ENCODE results near the gene ONECUT1.

The ONECUT1 gene

DNA sequence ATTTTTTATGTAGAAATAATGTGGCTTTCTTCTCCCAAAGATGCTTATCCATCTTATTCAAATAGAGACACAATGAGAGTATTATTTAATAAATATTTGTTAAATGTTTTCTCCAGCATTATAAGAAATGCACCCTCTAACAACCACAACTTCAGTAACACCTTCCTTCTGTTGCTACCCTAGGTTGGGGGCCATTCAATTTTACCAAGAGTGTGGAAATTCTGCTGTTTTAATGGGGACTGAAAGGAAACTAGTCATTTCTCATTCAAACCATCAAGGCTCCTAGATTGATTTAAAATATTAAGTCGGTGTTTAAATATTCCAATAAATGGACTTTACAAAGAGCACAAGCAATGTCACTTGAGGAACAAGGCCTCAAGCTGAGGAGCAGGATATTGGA lies 7.6 kb downstream of the ONECUT1 start:
- no peak for DNase-seq (ENCODE audit: low read depth)

DNA sequence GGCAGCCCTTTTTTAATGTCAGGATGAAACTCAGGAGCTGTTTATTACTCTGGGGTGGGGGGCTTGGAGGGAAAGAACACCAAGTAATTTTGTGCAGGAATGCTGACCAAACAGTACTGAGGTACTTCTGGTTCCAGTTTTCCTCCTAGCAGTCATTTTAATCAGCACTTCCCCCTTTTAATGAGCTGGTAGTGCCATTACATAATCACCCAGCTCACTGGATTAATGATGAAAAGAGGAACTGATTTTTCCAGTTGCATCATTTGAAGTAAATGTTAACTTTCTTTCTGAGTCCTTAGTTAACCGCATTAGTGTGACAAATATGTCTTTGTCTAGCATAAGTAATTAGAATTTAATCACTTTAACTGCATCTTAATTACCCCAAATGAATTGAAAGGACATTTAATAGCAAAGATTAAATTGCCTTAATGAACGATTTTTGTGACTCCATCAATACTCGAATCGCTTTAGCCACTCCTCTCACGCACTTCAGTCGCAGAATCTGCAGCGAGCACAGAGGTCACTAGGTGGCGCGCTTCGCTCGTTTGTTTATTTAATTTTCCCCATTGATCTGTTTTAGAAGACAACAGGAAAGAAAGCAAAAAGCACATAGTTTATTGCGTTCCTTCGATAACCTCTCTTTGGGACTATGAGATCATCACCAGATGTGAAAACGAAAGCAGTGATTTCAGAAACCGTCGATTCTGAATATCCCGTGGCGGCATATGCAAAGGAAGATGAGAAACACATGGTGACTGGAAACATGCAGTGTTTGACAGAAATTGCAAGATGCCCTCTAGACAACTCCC lies 9.8 kb downstream of the ONECUT1 start:
- peak; percentile 53 for DNase-seq (ENCODE audit: low read depth)

DNA sequence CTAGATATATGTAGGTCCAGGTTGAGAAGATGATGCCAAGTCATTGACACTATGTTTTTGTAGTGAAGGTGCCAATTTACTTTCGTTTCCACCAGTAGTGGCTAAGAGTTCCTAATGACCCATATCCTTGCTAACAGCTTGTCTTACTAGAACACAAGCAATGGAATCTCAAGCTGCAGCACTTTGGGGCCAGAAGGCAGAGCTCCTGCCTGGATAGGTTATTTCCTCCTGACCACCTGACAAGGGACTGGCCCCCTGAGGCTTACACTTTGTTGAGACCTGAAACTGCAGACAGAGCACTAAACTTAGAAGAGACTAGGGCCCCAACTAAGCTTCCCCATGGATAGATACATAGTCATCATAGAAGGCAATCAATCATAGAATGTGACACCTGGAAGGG lies 11.7 kb downstream of the ONECUT1 start:
- DNase-seq (ENCODE audit: low read depth): no peak

DNA sequence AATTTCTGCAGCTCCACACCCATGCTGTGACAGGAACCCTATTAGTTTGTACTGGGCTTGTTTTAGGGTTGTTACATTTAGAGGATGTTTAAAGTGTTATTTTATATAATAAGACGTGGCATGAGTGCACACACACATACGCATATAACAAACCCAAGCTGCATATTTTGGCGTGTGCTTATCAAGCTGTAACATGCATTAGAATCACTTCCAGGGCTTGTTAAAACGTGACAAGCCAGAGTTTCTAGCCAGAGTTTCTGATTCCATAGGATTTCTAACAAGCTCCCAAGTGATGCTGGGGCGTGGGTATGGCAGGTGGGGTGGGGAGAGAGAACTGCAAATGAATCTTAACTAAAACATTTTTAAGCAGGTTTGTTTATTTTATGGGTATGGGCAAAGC lies 17.4 kb downstream of the ONECUT1 start:
- no peak for DNase-seq (ENCODE audit: low read depth)

DNA sequence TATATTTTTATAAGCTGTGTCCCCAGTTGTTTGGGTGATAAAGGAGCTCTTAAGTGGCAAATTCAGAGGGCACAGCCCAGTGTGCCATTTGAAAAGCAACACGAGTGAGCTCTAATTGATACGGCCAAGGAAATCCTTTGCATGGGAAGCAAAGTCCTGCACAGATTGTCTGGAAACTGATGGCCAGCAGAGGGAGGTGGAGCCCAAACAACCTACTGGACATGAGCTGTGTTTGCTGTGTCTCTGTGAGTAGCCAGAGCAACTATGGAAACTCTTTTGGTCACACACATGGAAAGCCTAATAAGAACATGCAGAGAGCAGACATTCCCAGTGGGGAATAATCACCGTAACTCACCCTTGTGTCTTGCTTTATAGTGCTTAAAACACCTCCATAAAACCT lies 24.4 kb downstream of the ONECUT1 start:
- no peak for DNase-seq (ENCODE audit: low read depth)

DNA sequence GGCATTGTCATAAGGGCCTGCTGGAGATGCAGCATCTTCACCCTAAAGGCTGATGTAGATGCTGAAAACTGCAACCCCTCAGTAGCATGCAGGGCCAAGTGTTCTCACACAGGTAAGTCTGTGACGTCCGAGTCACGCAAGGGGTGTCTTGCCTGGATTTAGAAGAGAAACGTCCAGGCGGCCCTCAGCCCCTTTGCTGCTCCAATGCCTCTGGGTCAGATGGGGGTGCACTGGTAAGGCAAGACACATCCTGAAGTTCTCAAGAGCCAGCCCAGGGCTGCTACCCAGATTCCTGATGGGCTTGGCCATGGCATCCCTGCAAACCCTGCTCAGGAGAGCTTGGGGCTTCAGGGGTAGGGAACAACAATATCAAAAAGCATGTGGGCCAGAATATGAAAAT lies 25.4 kb downstream of the ONECUT1 start:
- no peak for DNase-seq (ENCODE audit: low read depth)

DNA sequence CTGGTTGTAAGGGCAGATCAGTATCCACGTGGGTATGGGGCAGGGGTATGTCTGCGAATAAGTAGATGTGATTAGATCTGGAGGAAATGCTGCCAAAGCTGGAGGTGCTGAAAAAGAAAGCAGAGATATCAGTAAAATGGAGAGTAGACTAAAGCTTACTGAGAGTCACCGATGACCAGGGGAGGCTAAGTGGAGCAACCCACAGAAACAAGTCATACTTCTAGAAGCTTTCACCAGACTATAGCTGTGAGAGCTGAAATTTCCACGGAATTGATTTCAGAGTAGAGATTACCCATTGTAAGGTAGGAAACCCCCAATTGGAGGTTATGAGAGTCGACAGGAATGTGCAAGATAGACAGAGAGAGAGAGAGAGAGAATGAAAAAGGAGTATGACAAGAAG lies 27.5 kb downstream of the ONECUT1 start:
- DNase-seq (ENCODE audit: low read depth): no peak

DNA sequence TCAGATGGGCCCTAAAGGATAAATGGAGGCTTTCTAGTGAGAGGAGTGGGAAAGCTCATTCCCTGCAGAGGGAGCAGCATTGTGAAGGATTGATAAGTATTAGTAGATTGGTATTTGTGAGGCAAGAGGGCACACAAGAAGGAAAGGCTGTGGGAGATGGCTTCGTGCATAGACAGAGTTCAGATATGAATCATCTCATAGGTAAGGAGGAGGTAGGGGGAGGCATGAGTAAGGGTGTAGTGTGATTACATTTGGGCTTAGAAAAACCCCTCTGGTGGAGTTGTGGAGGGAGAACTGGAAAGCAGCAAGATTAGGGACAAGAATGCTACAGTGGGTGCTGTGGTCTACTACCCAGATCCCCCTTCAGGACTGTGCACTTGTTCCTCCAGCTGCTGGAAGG lies 29.6 kb downstream of the ONECUT1 start:
- DNase-seq (ENCODE audit: low read depth): no peak

DNA sequence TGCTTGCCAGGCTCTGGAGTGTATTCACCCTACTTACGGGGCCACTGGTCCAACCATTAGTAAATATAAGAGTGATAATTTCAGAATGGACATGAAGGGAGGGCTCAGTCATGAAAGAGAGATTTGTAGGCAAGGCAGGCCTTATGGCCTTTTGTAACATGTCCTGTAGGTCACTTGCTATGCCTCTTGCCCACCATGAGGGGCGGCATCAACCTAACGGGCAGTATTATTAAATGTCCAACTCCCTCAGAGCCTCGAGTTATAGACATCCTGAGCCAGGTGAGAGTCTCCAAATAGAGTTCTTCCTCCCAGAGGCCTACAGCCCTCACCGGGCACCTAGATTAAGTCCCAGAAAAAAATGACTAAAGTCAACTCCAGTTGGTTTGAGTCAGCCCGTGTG lies 30.2 kb downstream of the ONECUT1 start:
- no peak for DNase-seq (ENCODE audit: low read depth)

DNA sequence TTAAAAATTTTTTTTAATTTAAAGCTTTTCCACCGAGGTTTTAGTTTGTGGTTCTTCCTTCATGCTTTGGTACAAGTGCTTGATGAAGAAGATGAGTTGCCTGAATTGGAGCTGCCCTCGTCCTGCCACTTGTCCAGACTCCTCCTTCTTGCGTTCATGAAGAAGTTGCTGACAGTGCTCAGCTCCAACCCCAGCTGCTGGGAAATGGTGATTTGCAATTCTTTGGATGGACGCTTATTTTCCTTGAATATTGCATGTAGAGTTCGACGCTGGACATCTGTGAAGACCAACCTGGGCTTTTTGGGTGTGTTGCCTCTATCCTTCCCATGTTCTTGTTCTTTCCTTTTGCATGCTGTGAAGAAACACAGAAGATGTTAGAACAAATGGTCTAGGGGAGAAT lies 32.6 kb downstream of the ONECUT1 start:
- no peak for DNase-seq (ENCODE audit: low read depth)

DNA sequence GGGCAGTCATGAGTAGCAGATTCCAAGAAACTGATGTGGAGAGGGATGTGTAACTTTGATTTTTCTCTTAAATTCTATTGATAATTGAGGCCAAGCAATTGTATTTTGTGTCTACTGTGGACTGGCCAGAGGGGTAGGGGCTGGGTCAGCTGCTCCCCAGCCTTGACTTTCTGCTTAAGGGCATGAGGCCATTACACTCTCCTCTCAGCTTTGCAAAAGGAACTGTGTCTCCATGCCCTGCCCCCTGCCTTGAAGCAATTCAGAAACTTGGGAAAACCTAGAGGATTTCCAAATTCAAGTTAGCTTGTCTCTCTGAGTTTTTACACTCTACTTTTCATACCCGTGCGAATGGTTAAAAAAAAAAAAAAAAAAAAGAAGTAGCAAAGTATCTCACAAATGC lies 38.6 kb downstream of the ONECUT1 start:
- no peak for DNase-seq (ENCODE audit: low read depth)

DNA sequence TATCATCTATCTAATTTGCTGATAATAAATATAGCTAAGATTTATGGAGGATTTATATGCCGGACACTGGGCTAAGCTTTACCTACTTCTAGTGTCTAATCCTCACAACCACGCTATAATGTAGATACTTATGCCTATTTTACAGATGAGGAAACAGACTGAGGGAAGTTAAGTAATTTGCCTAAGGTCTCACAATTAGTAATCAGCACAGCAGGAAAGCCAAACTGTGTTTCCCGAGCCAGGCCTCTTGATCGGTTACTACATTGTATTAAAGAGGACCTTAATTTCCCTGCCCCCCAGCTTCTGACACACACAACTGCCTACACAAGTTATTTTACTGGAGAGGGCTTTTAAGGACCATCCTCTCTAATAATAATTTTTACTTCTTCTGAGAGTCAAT lies 40.9 kb downstream of the ONECUT1 start:
- DNase-seq (ENCODE audit: low read depth): no peak

DNA sequence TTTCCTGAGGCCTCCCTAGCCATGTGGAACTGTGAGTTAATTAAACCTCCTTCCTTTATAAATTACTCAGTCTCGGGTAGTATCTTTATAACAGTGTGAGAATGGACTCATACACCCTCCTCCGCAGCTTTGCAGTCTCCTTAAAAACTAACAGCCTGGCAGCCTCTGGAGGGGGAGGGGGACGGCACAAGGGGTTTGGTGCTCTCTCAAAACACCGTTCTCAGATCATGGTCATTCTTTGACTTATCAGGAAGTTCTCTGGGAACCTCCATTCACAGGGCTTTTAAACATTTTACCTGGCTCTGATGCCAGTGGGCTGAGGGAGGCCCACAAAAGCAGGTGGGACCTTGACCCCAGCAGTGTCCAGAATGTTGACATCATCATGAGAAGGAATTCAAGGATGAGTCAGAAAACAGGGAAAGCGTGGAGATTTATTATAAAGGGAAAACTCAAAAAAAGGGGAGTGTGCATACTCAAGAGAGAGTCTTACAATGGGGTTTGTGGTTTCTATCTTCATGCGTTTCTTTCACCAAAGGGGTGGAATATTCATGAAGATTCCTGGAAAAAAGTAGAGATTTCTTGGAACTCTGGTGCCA lies 43.9 kb downstream of the ONECUT1 start:
- no peak for DNase-seq (ENCODE audit: low read depth)

DNA sequence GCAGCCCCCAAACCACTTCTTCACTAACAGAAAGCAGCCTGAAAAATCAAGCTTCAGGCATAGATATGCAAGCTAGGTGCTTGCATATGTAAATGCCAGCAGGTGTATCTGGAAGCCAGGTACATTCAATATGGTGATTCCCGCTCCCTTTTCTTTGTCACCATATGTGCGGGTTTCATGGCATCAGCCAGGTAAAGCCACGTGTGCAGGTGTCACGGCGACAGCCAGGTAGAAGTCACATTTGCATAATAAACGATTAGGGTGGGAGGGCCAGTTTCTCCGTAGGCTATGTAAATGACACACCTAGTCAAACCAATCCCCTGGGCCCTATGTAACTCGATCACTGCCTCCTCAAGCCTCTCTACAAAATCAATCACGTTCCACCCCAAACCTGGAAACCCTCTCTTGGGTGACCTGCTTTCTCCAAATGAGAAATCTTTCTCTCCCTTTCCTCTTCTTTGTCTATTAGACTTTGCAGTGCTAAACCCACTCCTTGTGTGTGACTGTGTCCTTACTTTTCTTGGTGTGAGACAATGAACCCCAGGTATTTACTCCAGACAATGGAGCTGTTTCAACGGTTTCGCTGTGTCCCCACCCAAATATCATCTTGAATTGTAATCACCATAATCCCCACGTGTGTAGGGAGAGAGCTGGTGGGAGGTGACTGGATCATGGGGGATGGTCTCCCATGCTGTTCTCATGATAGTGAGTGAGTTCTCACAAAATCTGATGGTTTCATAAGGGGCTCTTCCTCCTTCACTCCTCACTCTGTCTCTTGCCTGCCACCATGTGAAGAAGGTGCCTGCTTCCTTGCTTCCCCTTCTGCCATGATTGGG lies 44.6 kb downstream of the ONECUT1 start:
- DNase-seq (ENCODE audit: low read depth): no peak

DNA sequence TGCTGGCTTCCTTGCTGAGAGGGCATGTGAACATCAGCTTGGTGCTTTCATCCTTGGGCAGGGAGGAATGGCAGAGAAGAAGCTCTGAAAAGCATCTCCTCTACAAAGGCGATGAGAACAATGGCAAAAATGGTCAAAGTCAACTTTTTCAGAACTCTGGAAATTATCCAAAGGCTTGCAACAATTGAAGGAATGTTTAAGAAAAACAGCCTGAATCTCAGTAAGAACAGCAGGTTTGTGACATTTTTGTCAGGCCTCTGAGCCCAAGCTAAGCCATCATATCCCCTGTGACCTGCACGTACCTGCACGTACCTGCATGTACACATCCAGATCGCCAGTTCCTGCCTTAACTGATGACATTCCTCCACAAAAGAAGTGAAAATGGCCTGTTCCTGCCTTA lies 51.8 kb downstream of the ONECUT1 start:
- DNase-seq (ENCODE audit: low read depth): no peak

DNA sequence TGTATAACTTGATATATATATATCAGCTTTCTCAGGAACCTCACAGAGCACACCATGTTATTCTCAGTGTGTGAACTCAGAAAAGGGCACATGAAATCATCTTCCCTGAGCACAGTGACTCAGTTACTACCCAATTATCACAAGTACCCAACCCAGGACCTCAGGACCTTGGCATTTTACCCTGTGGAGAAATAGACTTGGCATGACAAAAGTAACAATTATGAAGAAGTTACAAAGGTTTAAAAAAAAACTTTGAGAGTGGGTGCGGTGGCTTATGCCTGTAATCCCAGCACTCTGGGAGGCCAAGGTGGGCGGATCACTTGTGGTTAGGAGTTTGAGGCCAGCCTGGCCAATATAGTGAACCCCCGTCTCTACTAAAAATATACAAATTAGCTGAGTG lies 52.4 kb downstream of the ONECUT1 start:
- DNase-seq (ENCODE audit: low read depth): no peak

DNA sequence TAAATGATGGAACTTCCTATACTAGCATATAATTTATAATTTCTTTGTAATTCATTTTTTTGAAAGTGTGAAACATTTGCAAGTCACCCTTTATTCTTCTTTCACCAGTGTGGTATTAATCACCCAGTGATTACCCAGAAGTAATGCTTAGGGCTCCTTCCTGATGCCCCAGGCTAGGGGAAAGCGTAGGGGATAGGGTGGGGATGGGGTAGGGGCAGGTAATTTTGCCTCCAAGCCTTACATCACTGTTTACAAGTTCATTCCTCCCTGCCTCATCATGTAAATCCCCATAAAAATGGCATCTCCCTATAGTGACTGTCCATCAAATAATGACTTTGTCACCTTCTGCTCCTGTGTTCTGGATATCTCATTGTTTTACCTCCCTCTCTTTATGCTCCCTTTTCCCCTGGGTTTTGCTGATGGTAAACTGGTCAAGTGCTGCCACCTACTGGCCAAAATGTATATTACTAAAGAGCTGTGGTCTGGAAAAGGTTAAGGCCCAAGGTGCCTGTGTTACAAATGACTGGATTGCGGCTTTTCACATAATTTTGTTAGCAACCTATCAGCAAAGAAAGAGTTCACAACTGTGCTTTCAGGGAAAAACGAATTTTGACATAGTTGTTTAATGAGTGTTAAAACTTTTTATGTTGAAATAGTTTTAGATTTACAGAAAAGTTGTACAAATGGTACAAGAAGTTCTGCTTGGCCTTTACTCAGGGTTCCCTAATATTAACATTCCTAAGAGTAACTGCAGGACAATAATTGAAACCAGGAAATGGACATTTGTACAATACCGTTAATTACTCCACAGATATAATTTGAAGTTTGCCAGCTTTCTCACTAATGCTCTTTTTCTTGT lies 54.7 kb downstream of the ONECUT1 start:
- DNase-seq (ENCODE audit: low read depth): peak; percentile 60

DNA sequence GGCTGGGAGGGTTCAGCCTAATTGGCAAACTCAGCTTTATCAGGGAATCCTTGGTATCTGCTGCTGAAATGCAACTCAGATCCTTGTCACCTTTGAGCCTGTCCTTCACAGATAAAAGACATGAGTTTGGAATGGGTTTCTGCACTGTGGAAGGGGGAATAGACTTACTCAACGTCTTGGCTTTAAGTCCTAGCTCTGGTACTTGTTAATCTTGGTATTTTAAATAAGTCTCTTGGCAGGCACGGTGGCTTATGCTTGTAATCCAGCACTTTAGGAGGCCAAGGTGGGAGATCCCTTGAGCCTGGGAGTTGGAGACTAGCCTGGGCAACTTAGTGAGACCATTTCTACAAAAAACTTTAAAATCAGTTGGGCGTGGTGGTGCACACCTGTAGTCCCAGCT lies 55.8 kb downstream of the ONECUT1 start:
- no peak for DNase-seq (ENCODE audit: low read depth)

DNA sequence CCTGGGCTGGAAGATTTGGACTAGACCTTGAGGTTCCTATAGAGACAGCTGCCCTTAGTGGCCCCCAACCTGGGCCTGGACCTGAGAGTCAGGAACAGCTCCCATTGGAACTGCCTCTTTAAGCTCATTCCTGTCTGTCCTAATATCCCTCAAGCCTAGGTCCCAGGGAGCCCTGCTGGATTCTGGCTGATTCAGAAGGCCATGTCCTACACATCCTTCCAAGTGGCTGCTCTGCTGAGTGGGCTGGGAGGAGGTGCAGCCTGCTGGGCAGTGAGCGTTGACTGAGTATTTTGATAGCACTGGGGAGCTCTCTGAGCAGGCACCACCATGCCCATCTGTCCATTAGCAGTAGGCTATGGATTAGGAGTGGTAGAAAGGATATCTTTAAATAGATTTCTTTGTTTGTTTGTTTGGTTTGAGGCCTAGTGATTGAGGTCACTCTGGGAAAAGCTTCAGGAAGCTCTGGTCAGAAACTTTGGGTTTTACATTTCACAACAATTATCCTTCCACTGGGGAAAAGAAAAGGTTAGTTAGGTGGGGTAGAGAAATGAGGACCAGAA lies 56.4 kb downstream of the ONECUT1 start:
- no peak for DNase-seq (ENCODE audit: low read depth)

DNA sequence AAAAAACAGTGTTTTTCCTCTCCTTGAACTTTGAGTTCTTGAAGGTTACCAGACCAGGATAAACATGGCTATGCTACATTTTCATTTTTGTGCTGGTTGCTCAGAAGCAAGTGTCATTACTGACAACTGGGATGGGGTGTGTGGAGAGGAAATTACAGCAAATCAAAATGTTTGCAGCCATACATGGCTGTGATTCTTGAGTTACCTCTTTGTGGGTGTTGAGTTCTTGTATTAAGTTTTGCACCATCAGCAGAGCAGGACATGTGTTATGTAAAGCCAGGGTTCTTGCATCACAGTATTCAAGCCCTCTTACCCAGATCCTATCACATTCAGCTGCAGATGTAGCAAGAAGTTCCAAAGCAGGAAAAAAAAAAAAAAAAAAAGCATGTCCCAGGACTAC lies 57.0 kb downstream of the ONECUT1 start:
- no peak for DNase-seq (ENCODE audit: low read depth)

DNA sequence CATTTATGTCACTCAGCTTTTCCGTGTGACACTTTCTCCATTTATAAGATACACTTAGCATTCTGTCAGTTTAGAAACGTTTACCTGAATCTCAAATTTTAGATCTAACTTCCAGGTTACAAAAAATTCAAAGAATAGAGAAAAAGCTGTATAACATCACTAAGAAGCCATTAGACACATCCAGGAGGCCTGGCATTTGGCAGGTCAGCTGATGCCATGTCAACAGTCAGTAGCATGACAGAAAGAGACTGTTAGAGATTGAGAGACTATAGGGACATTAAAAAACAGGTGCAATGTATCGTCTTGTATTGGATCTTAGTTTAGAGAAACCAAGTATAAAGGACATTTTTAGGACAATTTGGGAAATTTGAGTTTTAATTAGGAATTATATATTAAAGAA lies 57.6 kb downstream of the ONECUT1 start:
- no peak for DNase-seq (ENCODE audit: low read depth)

Data from stimulated activated CD4-positive, alpha-beta T cell treated with anti-CD3 and anti-CD28 coated beads, Interleukin-2, amount 100 ng/mL, for 4 hours (primary cell).